ENCODE measurements around the gene ILKAP. TPM values are rescaled to one million over a fixed set of nuclear protein-coding genes. Genes with fewer than 3 reads are reported as not detected.

Gene ILKAP
- polyA plus RNA-seq, 3 donors: 23.2 to 44.2 (median 29.3) TPM

- peak within 1 kb of the TSS; percentile 49 for H3K9ac ChIP-seq (ENCODE audit: insufficient read depth, low read length, poor library complexity, severe bottlenecking)
- H3K27ac Mint-ChIP-seq: peak within 1 kb of the TSS in 1 of 7 donors; percentile 62
- peaks cover 9 to 18% of the 10 kb centered on the region in 2 donors for H3K36me3 Mint-ChIP-seq
- TF ChIP-seq CTCF (IDR thresholded peaks at IDR 0.05): no peak
- peaks cover 21% of the 10 kb centered on the region for H3K4me1 Mint-ChIP-seq
- intact Hi-C loops (cut with micrococcal nuclease): loop anchor here (5.0 to 10.0 kb wide), 3 partner anchors 38 to 275 kb away; partner anchors contain the start of genes ILKAP (in 2 of the 2), SCLY (in 1 of the 2) and UBE2F (in 1 of the 2)
- peak; percentile 76 to 89 (median 85) for DNase-seq
- H3K27me3 Mint-ChIP-seq (ENCODE audit: low read depth in 3 of 3): peaks cover 55 to 73% (median 57%) of the 10 kb centered on the region in 3 donors
- 2% methylated on average over 101 of the region's 105 CpGs for WGBS (ENCODE audit: insufficient coverage)
- peak within 1 kb of the TSS; percentile 80 to 96 for H3K4me3 Mint-ChIP-seq
- peak within 1 kb of the TSS; percentile 84 for H2AFZ ChIP-seq (ENCODE audit: insufficient read depth, low read depth, low read length, poor library complexity, severe bottlenecking)
- H3K36me3 ChIP-seq (replicated peaks in 1 of 2; ENCODE audit: control insufficient read depth in 1 of 2, insufficient read depth in 2 of 2, low read length in 2 of 2): peaks cover 6 to 8% of the 10 kb centered on the region in 2 donors
- H3K79me2 ChIP-seq (ENCODE audit: insufficient read depth, low read length): no peaks in the 10 kb centered on the region
- no peaks in the 10 kb centered on the region for H4K20me1 ChIP-seq (ENCODE audit: insufficient read depth, low read length)
- H3K9me3 Mint-ChIP-seq: peaks cover 0 to 17% (median 9%) of the 10 kb centered on the region in 7 donors
- H3K9me3 ChIP-seq (replicated peaks in 1 of 2; ENCODE audit: control insufficient read depth in 1 of 2, insufficient read depth in 1 of 2, low read length in 2 of 2): peaks cover 8 to 12% of the 10 kb centered on the region in 2 donors
- peak within 1 kb of the TSS; percentile 84 for H3K4me2 ChIP-seq (replicated peaks; ENCODE audit: extremely low read depth, low read length, poor library complexity, severe bottlenecking)
- H3K4me1 ChIP-seq (ENCODE audit: control insufficient read depth in 1 of 2, insufficient read depth in 2 of 2, low read length in 2 of 2): peaks cover 20 to 31% of the 10 kb centered on the region in 2 donors
- no peak within 1 kb of the TSS for H3K27ac ChIP-seq (ENCODE audit: low read depth in 1 of 2, low read length in 2 of 2)
- peak within 1 kb of the TSS; percentile 30 to 74 (median 44) for H3K4me3 ChIP-seq (replicated peaks in 1 of 3; ENCODE audit: low read depth in 2 of 3, low read length in 3 of 3)
- H3K27me3 ChIP-seq (ENCODE audit: control insufficient read depth in 2 of 2, insufficient read depth in 2 of 2, low read length in 2 of 2): peaks cover 30 to 66% of the 10 kb centered on the region in 2 donors
These were observed 36.6 kb upstream of the ILKAP start, which contains the start of gene HES6 for GRCh38 chr2:238239863-238240756. TSS of gene HES6 (minus strand) at chr2:238240038. CDS start at chr2:238239905, 133 bp downstream.

- no peak overlapping the region for H3K27ac Mint-ChIP-seq
- Histone ChIP-seq H3K79me2 (ENCODE audit: insufficient read depth, low read length) (no peaks in the 10 kb centered on the region), H2AFZ (ENCODE audit: insufficient read depth, low read depth, low read length, poor library complexity, severe bottlenecking) (peak overlapping the region; percentile 84), H4K20me1 (ENCODE audit: insufficient read depth, low read length) (no peaks in the 10 kb centered on the region), H3K4me3 (replicated peaks in 1 of 3; ENCODE audit: low read depth in 2 of 3, low read length in 3 of 3) (peak overlapping the region in 2 of 3 experiments; percentile 44 to 74), H3K9ac (ENCODE audit: insufficient read depth, low read length, poor library complexity, severe bottlenecking) (peak overlapping the region; percentile 49), H3K27ac (ENCODE audit: low read depth in 1 of 2, low read length in 2 of 2) (no peak overlapping the region), H3K4me2 (replicated peaks; ENCODE audit: extremely low read depth, low read length, poor library complexity, severe bottlenecking) (peak overlapping the region; percentile 84), H3K36me3 (replicated peaks in 1 of 2; ENCODE audit: control insufficient read depth in 1 of 2, insufficient read depth in 2 of 2, low read length in 2 of 2) (peaks cover 5 to 6% of the 10 kb centered on the region in 2 donors), H3K4me1 (ENCODE audit: control insufficient read depth in 1 of 2, insufficient read depth in 2 of 2, low read length in 2 of 2) (peaks cover 26 to 36% of the 10 kb centered on the region in 2 donors), H3K27me3 (ENCODE audit: control insufficient read depth in 2 of 2, insufficient read depth in 2 of 2, low read length in 2 of 2) (peaks cover 30 to 66% of the 10 kb centered on the region in 2 donors), H3K9me3 (replicated peaks in 1 of 2; ENCODE audit: control insufficient read depth in 1 of 2, insufficient read depth in 1 of 2, low read length in 2 of 2) (peaks cover 8 to 12% of the 10 kb centered on the region in 2 donors)
- intact Hi-C loops (cut with micrococcal nuclease): loop anchor here (5.0 to 10.0 kb wide), 2 partner anchors 37 to 275 kb away; partner anchors contain the start of genes ILKAP (in 1 of the 2) and UBE2F (in 1 of the 2)
- peak overlapping the region in 1 of 2 donors; percentile 21 for H3K4me3 Mint-ChIP-seq
- TF ChIP-seq CTCF (IDR thresholded peaks at IDR 0.05): no peak
- H3K4me1 Mint-ChIP-seq: peaks cover 26% of the 10 kb centered on the region
- peak in 1 of 3 donors; percentile 13 for DNase-seq
- H3K9me3 Mint-ChIP-seq: peaks cover 0 to 17% (median 9%) of the 10 kb centered on the region in 7 donors
- H3K27me3 Mint-ChIP-seq (ENCODE audit: low read depth in 3 of 3): peaks cover 57 to 77% (median 58%) of the 10 kb centered on the region in 3 donors
- H3K36me3 Mint-ChIP-seq: peaks cover 5 to 17% of the 10 kb centered on the region in 2 donors
- under 1% methylated on average over 38 of the region's 43 CpGs for WGBS (ENCODE audit: insufficient coverage)
These were observed 36.0 kb upstream of the ILKAP start for GRCh38 chr2:238239543-238239862.

Data from CD14-positive monocyte (primary cell).